RWPE2 (cell line): ENCODE results near the gene PLEKHG4.

Experiments used
- ATAC-seq: fragments of 200-7000 bp; cut with Tn5 transposase; 3 replicates; pipeline ENCODE4 v1.9.1; 2021; ENCODE audit warnings: low read depth
- DNase-seq: peaks from one replicate; pipeline ENCODE4 v3.0.0-alpha.2; 2020; ENCODE audit warnings: low spot score
- H3K27ac ChIP-seq: fragments of 450-650 bp; 2 replicates; pipeline ENCODE4 v1.5.1; 2017; ENCODE audit warnings: mild to moderate bottlenecking; ENCODE audit not compliant: poor library complexity, severe bottlenecking
- H3K27me3 ChIP-seq: fragments of 250-450 bp; sonication (Bioruptor Pico); 2 replicates; pipeline ENCODE4 v1.5.1; 2021; ENCODE audit warnings: mild to moderate bottlenecking, moderate library complexity; ENCODE audit not compliant: insufficient read depth, poor library complexity, severe bottlenecking
- H3K36me3 ChIP-seq: fragments of 250-450 bp; sonication (Bioruptor Pico); 2 replicates; pipeline ENCODE4 v1.5.1; 2020; ENCODE audit warnings: low read depth, mild to moderate bottlenecking, moderate library complexity
- H3K4me1 ChIP-seq: fragments of 250-450 bp; sonication (Bioruptor Pico); 2 replicates; pipeline ENCODE4 v1.5.1; 2021; ENCODE audit warnings: mild to moderate bottlenecking, moderate library complexity; ENCODE audit not compliant: insufficient read depth, poor library complexity, severe bottlenecking
- H3K4me3 ChIP-seq: fragments of 250-450 bp; sonication (Bioruptor Pico); 2 replicates; pipeline ENCODE4 v1.5.1; 2021; ENCODE audit warnings: mild to moderate bottlenecking, moderate library complexity; ENCODE audit not compliant: severe bottlenecking
- H3K9me3 ChIP-seq: fragments of 250-450 bp; sonication (Bioruptor Pico); 2 replicates; pipeline ENCODE4 v1.5.1; 2021; ENCODE audit warnings: mild to moderate bottlenecking, moderate library complexity; ENCODE audit not compliant: severe bottlenecking
- TF ChIP-seq, protein P1 (sequence below): fragments of 450-650 bp; IDR thresholded peaks from one replicate; pipeline ENCODE4 v1.5.1; 2017; ENCODE audit warnings: mild to moderate bottlenecking, moderate library complexity; ENCODE audit not compliant: poor library complexity, severe bottlenecking

The PLEKHG4 gene

DNA sequence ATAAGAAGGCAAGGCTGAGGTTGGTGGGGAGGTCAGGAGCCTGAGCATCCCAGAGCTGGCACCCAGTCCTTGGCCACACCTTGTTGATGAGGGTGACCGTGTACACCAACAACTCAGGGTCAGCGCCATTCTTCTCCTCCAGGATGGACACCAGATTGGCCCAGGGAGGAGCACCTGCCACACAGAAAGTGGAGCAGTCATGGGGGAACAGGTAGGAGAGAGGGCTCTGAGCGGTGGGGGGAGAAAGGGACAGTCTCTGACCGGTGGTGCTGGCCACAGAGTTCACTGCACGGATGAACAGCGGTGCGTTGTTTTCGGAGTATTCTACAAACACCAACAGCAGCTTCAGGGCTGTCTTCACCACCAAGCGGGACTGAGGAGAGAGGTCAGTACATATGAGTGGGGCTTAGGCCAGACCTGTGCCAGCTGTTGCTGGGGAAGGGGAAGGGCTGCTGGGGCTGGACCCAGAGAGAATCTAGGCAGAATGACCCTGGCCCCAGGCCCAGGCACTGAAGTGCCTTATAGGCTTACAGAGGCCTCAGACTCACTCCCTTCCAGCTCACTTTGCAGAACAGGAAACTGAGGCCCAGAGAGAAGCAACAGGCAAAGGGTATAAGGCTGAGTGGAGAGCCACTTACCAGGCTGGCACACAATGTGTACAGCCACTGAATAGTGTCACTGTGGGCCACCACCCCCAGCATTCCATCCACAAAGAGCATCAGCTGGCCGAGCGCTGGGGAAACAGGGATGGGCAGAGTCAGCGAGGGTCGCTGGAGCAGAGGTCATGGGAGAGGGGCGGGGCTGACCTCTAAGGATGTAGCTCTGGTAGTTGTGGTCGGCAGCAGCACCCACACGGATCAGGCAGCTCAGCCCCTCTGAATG is 41.7 kb upstream of the PLEKHG4 start:
- Histone ChIP-seq H3K4me3 (no peak overlapping the region), H3K27me3 (no peaks in the 10 kb centered on the region), H3K9me3 (no peaks in the 10 kb centered on the region), H3K36me3 (peaks cover 82% of the 10 kb centered on the region), H3K27ac (no peak overlapping the region), H3K4me1 (peaks cover 27% of the 10 kb centered on the region)
- TF ChIP-seq, protein P1, sequence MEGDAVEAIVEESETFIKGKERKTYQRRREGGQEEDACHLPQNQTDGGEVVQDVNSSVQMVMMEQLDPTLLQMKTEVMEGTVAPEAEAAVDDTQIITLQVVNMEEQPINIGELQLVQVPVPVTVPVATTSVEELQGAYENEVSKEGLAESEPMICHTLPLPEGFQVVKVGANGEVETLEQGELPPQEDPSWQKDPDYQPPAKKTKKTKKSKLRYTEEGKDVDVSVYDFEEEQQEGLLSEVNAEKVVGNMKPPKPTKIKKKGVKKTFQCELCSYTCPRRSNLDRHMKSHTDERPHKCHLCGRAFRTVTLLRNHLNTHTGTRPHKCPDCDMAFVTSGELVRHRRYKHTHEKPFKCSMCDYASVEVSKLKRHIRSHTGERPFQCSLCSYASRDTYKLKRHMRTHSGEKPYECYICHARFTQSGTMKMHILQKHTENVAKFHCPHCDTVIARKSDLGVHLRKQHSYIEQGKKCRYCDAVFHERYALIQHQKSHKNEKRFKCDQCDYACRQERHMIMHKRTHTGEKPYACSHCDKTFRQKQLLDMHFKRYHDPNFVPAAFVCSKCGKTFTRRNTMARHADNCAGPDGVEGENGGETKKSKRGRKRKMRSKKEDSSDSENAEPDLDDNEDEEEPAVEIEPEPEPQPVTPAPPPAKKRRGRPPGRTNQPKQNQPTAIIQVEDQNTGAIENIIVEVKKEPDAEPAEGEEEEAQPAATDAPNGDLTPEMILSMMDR: no peak
- peak; percentile 67 for DNase-seq
- no peak for ATAC-seq

DNA sequence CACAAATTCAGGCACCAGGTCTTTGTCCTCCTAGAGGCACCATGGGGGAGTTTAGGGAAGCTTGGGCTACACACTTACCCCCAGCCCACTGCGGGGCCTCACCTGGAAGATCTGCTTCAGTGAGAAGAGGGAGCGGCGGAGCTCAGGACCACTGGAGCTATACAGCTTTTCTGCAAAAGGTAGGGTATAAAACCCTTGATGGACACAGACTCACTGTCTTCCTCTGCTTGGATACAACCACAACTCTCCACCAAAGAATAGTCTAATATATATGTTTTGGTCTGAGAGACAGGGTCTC is 41.1 kb upstream of the PLEKHG4 start:
- peaks cover 77% of the 10 kb centered on the region for H3K36me3 ChIP-seq
- no peak for ATAC-seq
- TF ChIP-seq, protein P1: no peak

DNA sequence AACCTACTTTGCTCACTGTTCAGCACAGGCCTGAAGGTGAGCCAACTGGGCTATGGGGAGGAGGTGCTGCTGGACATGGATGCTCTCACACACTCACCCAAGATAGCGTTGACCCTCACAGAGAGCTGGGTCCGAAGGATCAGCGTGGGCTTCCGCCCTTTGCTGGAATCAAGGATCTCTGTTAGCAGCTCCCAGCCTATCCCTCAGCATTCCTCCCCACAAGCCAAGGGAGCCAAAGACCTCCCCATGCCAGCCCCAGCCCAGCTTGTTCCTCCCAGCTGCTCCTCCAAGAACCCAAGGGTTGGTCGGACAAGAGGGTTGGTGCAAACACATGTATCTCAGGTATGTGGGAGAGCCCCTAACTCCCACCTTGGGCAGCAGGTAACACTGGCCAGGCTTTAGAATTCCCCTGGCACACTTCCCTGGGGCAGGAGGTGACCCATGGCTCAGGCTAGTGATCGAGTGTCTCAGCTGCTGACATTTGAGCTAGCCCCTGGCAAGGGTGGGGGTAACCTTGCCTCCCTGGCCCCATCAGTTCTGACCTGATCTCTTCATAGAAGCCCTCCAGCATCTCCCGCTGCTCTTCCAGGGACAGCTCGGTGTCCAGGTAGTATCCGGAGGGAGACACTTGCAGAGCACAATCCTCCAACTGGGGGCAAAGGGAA is 40.4 kb upstream of the PLEKHG4 start:
- ATAC-seq: no peak
- Histone ChIP-seq H3K27ac (no peak overlapping the region), H3K4me1 (peaks cover 40% of the 10 kb centered on the region), H3K4me3 (no peak overlapping the region), H3K27me3 (no peaks in the 10 kb centered on the region), H3K36me3 (peaks cover 72% of the 10 kb centered on the region), H3K9me3 (no peaks in the 10 kb centered on the region)
- TF ChIP-seq, protein P1: no peak
- no peak for DNase-seq

More for the DNA sequence above, 41.1 kb upstream of the PLEKHG4 start:
- no peaks in the 10 kb centered on the region for H3K9me3 ChIP-seq
- no peak for DNase-seq
- H3K4me3 ChIP-seq: no peak overlapping the region
- H3K27me3 ChIP-seq: no peaks in the 10 kb centered on the region
- H3K27ac ChIP-seq: no peak overlapping the region
- H3K4me1 ChIP-seq: peaks cover 32% of the 10 kb centered on the region

DNA sequence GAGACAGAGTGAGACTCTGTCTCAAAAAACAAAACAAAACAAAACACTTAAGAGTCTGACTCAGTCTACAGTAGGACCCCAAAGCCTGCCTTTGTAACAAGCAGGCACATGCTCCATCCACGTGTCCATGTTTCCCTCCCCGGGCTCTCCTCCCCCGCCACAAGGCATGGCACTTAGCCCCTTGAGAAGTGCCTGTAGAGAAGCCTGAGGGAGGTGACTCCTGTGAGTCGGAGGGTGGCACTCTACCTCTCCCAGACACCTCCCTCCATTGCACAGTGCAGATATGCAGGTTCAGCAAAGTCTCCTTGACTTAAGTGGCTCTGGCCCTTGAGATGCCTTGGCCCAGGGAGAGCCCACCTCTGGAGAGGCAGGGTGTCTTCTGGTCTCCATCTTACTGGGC is 38.8 kb upstream of the PLEKHG4 start:
- peak overlapping the region; percentile 92 for H3K27ac ChIP-seq
- no peak for DNase-seq

More for the DNA sequence above, 38.8 kb upstream of the PLEKHG4 start:
- no peaks in the 10 kb centered on the region for H3K9me3 ChIP-seq
- H3K27me3 ChIP-seq: no peaks in the 10 kb centered on the region
- TF ChIP-seq, protein P1: no peak
- peaks cover 59% of the 10 kb centered on the region for H3K36me3 ChIP-seq
- peaks cover 55% of the 10 kb centered on the region for H3K4me1 ChIP-seq
- no peak for ATAC-seq
- no peak overlapping the region for H3K4me3 ChIP-seq
